H1 (cell line): ENCODE data around the gene CDC42BPB. TPM values are rescaled to one million over a fixed set of nuclear protein-coding genes. Genes with fewer than 3 reads are reported as not detected.

Experiments
- CTBP2 ChIP-seq: IDR thresholded peaks from 2 replicates; pipeline ENCODE4 v1.7.0; 2011; ENCODE audit warnings: borderline replicate concordance, mild to moderate bottlenecking, moderate library complexity, mixed read lengths, low read length; ENCODE audit not compliant: insufficient read depth, insufficient read length
- RAD21 ChIP-seq, 2 experiments: IDR thresholded peaks in 1 of 2; conservative IDR thresholded peaks in 1 of 2; 2 replicates each; pipeline ENCODE4 v1.6.1; 2011; ENCODE audit warnings: low read depth in 2 of 2, low read length in 2 of 2, improper control_type of control experiment in 1 of 2, inconsistent platforms in 1 of 2, mild to moderate bottlenecking in 1 of 2, moderate library complexity in 1 of 2
- SIX5 ChIP-seq: IDR thresholded peaks from 2 replicates; pipeline ENCODE4 v1.6.1; 2011; ENCODE audit warnings: mild to moderate bottlenecking, low read depth, low read length
- SP1 ChIP-seq: IDR thresholded peaks from 2 replicates; pipeline ENCODE4 v1.6.1; 2011; ENCODE audit warnings: low read depth, low read length
- ZNF274 ChIP-seq: IDR thresholded peaks from 2 replicates; pipeline ENCODE4 v1.7.0; 2012; ENCODE audit warnings: low read length, borderline replicate concordance; ENCODE audit errors: extremely low read depth
- polyA plus RNA-seq, 7 experiments: library from polyadenylated mRNA; depleted of rRNA in 3 of 7; stranded (reverse) in 5 of 7; unstranded in 2 of 7; fragments of >200 nt in 5 of 7; fragments of 200-250 nt in 2 of 7; gene quantifications; 1 replicate in 5 of 7; 2 replicates in 1 of 7; 4 replicates in 1 of 7; pipeline versions ENCODE4 v1.2.1 to v1.2.3, GENCODE V29; 2011 to 2013; ENCODE audit warnings: missing spikeins in 2 of 7, mixed read lengths in 2 of 7
- total RNA-seq: library from RNA; stranded (reverse); fragmentation: NEBNext Ultra II Directional; extraction: Animal tissue kit (Norgen Biotek cat#: 25700); gene quantifications from 2 replicates; pipeline ENCODE4 v1.2.1, GENCODE V29; 2021
- TF ChIP-seq, protein P1 (sequence below): fragments of 300-600 bp; sonication (generic); IDR thresholded peaks from 2 replicates; pipeline ENCODE4 v1.7.1; 2012; ENCODE audit warnings: low read length, moderate library complexity, mild to moderate bottlenecking, inconsistent platforms; ENCODE audit not compliant: insufficient replicate concordance

CDC42BPB gene
- total and polyA plus RNA-seq, 2 of the 8 experiments (the other 6 are each of a cell fraction or from before 2014, with no cell fraction given): 51.2 to 88.2 TPM

DNA sequence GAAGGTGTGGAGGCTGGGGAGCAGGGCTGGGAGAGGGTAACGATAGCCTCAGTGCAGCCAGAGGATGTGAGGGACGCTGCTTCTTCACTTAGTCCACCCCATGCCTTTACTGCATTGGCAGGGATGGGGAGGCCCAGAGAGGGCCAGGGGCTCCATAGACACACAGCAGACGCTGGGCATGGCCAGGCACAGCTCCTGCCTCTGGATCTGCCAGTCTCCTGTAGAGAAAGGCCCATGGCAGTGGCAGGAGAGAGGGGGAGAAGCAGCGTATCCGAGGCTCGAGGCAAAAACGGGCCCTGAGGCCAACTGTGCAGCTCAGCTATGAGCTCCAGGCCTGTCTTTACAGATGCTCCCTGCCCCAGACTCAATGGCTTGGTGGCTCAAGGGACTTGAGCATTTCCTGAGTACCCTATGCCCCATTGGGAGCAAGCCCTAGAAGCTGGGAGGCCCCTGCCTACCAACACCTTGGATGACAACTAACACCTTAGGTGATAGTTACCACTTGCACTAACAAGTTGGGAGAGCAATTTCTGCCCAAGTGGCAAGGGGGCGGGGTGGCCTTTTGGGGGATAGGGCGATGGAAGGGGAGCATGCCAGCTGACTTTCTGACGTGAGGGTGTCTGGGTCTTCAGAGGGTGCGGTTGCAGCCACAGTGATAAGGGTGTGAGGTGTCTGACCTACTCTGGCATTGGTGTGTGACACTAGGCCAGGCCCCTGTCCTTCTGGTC lies 21.7 kb upstream of the CDC42BPB start (continued):
- TF ChIP-seq RAD21 (IDR thresholded peaks at IDR 0.05 in 1 of 2, conservative IDR thresholded peaks at IDR 0.05 in 1 of 2; ENCODE audit: low read depth in 2 of 2, low read length in 2 of 2) (no peak), ZNF274 (no peak), SP1 (no peak), CTBP2 (no peak), SIX5 (no peak)
- TF ChIP-seq, protein P1, sequence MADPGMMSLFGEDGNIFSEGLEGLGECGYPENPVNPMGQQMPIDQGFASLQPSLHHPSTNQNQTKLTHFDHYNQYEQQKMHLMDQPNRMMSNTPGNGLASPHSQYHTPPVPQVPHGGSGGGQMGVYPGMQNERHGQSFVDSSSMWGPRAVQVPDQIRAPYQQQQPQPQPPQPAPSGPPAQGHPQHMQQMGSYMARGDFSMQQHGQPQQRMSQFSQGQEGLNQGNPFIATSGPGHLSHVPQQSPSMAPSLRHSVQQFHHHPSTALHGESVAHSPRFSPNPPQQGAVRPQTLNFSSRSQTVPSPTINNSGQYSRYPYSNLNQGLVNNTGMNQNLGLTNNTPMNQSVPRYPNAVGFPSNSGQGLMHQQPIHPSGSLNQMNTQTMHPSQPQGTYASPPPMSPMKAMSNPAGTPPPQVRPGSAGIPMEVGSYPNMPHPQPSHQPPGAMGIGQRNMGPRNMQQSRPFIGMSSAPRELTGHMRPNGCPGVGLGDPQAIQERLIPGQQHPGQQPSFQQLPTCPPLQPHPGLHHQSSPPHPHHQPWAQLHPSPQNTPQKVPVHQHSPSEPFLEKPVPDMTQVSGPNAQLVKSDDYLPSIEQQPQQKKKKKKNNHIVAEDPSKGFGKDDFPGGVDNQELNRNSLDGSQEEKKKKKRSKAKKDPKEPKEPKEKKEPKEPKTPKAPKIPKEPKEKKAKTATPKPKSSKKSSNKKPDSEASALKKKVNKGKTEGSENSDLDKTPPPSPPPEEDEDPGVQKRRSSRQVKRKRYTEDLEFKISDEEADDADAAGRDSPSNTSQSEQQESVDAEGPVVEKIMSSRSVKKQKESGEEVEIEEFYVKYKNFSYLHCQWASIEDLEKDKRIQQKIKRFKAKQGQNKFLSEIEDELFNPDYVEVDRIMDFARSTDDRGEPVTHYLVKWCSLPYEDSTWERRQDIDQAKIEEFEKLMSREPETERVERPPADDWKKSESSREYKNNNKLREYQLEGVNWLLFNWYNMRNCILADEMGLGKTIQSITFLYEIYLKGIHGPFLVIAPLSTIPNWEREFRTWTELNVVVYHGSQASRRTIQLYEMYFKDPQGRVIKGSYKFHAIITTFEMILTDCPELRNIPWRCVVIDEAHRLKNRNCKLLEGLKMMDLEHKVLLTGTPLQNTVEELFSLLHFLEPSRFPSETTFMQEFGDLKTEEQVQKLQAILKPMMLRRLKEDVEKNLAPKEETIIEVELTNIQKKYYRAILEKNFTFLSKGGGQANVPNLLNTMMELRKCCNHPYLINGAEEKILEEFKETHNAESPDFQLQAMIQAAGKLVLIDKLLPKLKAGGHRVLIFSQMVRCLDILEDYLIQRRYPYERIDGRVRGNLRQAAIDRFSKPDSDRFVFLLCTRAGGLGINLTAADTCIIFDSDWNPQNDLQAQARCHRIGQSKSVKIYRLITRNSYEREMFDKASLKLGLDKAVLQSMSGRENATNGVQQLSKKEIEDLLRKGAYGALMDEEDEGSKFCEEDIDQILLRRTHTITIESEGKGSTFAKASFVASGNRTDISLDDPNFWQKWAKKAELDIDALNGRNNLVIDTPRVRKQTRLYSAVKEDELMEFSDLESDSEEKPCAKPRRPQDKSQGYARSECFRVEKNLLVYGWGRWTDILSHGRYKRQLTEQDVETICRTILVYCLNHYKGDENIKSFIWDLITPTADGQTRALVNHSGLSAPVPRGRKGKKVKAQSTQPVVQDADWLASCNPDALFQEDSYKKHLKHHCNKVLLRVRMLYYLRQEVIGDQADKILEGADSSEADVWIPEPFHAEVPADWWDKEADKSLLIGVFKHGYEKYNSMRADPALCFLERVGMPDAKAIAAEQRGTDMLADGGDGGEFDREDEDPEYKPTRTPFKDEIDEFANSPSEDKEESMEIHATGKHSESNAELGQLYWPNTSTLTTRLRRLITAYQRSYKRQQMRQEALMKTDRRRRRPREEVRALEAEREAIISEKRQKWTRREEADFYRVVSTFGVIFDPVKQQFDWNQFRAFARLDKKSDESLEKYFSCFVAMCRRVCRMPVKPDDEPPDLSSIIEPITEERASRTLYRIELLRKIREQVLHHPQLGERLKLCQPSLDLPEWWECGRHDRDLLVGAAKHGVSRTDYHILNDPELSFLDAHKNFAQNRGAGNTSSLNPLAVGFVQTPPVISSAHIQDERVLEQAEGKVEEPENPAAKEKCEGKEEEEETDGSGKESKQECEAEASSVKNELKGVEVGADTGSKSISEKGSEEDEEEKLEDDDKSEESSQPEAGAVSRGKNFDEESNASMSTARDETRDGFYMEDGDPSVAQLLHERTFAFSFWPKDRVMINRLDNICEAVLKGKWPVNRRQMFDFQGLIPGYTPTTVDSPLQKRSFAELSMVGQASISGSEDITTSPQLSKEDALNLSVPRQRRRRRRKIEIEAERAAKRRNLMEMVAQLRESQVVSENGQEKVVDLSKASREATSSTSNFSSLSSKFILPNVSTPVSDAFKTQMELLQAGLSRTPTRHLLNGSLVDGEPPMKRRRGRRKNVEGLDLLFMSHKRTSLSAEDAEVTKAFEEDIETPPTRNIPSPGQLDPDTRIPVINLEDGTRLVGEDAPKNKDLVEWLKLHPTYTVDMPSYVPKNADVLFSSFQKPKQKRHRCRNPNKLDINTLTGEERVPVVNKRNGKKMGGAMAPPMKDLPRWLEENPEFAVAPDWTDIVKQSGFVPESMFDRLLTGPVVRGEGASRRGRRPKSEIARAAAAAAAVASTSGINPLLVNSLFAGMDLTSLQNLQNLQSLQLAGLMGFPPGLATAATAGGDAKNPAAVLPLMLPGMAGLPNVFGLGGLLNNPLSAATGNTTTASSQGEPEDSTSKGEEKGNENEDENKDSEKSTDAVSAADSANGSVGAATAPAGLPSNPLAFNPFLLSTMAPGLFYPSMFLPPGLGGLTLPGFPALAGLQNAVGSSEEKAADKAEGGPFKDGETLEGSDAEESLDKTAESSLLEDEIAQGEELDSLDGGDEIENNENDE: no peak
